SW 1271 (cell line): ENCODE results near the gene INSR.
A peak's percentile ranks its signal among the peaks of the same experiment; 100 is the strongest.
"Not testable (repeated sequence)": the region's sequence is repeated elsewhere in the genome, so short reads cannot be mapped to it uniquely, and the experiment has no call there.

Experiments
- DNase-seq, 2 experiments: peaks; one replicate each; lab custom pipeline; 2025; lab: John Stamatoyannopoulos, UW

INSR gene

DNA sequence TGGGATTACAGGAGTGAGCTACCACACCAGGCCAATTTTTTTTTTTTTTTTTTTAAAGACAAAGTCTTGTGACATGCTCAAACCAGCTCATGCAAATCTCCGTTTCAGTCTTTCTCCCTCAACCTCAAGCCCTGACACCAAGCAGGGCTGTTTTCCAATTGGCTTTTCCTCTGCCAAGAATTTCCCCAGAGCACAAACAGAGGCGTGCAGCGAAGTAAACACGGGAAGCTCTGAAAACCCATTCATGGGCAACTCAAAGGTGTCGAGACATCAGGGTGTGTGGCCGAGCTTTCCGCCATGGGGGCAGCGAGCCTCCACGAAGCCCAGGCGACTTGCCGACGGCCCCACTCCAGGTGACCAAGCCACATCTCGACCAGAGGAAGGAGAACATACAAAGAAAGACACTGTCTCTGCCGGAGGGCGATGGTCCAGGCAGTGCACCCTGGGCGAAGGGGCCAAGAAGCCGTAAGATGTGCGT lies 70.0 kb downstream of the INSR start:
- DNase-seq, result no peak

DNA sequence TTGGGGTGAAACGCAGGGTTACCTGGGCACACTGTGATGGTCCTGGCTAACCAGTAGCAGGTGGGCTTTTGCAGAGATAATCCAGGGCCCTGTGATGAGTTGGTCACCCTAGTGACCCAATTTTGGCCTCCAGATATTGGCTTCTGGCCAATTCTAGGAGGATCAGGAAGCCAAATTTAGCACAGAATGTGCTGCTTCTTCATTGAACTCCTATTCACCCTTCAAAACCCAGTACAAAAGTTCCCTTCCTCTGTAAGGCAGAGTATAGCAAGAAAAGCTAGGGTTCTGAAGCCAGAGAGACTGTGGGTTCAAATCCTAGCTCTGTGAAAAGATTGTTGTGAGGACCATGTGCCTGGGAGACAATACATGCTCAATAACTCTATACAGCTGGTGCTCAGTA lies 70.8 kb downstream of the INSR start:
- DNase-seq, result no peak

DNA sequence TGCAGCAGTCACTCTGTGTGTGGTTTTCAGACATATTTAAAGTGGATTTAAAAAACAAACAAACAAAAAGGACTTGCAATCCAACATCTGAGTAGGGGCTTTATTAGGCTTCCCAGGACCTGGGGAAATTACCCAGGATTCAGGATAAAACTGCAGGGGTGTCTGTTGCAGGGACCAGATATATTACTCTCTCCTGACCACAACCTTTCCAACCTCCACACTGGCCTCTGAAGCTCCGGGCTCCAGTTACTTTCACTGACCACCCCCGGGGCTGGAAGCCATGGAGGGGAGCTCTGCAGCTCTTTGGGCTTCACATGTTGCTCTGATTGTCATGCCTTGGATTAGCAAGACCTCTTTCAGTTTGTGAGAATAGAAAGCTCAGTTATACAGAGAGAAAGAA lies 75.2 kb downstream of the INSR start:
- DNase-seq, result no peak

- DNase-seq, result no peak
These were observed 76.4 kb downstream of the INSR start for GRCh38 chr19:7217861-7218260.

GRCh38 chr19:7216373-7216902 lies 77.8 kb downstream of the INSR start:
- no peak for DNase-seq

- no peak for DNase-seq
These were observed 79.0 kb downstream of the INSR start for GRCh38 chr19:7215176-7215575.

GRCh38 chr19:7214324-7215089 lies 79.7 kb downstream of the INSR start:
- DNase-seq, result no peak

DNA sequence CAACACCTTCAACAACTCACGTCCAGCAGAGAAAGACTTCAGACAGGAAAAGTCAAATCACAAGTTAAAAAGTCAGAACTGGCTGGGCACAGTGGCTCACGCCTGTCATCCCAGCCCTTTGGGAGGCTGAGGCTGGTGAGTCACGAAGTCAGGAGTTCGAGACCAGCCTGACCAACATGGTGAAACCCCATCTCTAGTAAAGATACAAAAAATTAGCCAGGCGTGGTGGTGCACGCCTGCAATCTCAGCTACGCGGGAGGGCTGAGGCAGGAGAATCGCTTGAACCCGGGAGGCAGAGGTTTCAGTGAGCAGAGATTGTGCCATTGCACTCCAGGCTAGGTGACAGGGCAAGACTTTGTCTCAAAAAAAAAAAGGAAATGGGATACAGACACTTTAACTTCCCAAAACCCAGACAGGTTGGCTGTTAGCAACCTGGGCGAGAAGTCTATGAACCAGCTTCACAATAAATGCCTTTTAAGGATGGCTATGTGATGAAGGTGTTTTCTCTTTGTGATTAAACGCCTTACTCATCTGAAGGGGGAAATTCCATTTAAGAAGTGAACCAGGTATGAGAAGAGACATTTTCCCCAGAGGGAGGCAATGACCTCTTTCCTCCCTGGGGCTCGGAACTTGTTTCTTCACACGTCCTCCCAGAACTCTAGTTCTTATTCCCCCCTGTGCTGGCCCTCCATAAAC lies 80.4 kb downstream of the INSR start:
- DNase-seq, result no peak

- no peak for DNase-seq
These were observed 82.8 kb downstream of the INSR start for GRCh38 chr19:7211191-7211951.

DNA sequence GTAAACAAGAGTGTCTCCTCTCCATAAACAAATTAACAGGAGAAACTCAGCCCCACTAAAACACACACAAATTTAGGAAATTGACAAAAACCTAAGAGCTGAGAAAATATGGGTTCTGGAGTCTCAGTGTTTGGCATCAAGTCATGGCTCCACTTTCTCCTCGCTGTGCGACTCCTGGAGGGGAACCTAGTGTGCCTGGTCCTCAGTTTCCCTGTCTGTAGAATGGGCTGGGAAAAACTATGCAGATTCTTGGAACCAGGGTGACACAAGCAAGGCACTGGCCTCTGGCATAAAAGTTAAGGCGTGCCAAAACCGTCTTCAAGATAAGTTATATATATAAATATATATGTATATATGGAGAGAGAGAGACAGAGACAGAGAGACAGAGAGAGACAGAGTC lies 83.9 kb downstream of the INSR start:
- no peak for DNase-seq

DNA sequence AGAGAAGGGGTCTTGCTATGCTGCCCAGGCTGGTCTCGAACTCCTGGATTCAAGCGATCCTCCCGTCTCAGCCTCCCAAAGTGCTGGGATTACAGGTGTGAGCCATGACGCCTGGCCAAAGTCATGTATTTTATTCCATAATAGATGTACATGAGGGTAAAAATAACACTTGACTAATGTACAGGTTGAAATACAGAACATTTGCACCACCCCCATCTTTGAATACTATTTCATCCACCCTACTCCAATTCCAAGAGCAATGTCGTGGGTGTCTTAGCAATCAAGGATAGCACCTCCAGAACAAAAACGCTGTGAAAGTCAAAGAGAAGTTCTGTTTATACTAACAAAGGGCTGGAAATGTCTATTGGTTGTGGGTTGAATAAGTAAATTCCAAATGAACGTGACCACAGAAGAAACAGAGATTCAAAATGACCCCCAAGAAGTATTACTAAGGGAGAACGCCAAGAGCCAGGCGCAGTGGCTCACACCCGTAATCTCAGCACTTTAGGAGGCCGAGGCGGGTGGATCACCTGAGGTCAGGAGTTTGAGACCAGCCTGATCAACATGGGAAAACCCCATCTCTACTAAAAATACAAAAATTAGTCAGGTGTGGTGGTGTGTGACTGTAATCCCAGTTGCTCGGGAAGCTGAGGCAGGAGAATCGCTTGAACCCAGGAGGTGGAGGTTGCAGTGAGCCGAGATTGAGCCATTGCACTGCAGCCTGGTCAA lies 84.5 kb downstream of the INSR start:
- DNase-seq, result not testable (repeated sequence)

DNA sequence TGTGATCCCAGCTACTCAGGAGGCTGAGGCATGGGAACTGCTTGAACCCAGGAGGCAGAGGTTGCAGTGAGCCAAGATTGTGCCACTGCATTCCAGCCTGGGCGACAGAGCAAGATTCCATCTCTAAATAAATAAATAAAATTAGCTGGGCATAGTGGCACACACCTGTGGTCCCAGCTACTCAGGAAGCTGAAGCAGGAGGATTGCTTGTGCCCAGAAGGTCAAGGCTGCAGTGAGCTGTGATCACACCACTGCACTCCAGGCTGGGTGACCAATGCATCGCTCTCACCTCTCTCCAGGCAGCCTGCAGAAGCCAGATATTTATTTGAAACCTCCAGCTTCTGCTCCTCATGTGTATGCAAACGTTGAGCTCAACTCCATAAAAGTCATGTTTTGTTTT lies 85.2 kb downstream of the INSR start:
- DNase-seq, result not testable (repeated sequence)

GRCh38 chr19:7203332-7203731 lies 90.9 kb downstream of the INSR start:
- DNase-seq, result no peak

DNA sequence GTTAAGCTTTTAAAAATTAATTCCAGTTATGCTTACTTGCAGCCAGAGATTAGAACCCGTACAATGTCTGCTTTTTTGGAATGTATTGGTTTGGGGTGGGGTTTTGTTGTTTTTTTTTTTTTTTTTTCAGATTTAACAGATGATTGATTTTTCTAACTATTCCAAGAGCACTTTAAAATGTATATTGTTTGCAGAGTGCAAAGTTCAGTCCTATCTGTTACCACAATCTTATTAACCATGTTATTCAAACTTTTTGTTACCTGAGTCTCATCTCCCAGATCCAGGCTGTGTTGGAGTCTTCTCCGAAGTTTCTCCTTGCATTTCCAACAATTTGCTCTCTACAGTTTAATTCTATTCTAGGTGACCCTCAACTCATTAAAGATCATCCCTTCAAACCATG lies 91.3 kb downstream of the INSR start:
- no peak for DNase-seq

DNA sequence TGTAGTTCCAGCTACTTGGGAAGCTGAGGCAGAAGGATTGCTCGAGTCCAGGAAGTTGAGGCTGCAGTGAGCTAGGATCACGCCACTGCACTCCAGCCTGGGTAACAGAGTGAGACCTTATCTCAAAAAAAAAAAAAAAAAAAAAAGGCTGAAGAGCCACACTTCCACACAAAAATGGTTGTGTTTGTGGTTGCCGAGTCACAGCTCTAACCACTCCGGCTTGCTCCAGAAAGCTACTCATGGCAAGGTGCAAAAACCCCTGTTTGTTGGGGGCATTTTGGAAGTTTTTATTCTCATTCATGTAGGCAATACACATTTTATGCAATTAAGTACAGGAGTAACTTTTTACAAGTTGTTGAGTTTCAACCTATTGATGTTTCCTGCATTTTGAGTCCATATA lies 93.5 kb downstream of the INSR start:
- no peak for DNase-seq

GRCh38 chr19:7199613-7200533 lies 94.3 kb downstream of the INSR start:
- peak in 1 of 2 experiments; percentile 10 for DNase-seq

DNA sequence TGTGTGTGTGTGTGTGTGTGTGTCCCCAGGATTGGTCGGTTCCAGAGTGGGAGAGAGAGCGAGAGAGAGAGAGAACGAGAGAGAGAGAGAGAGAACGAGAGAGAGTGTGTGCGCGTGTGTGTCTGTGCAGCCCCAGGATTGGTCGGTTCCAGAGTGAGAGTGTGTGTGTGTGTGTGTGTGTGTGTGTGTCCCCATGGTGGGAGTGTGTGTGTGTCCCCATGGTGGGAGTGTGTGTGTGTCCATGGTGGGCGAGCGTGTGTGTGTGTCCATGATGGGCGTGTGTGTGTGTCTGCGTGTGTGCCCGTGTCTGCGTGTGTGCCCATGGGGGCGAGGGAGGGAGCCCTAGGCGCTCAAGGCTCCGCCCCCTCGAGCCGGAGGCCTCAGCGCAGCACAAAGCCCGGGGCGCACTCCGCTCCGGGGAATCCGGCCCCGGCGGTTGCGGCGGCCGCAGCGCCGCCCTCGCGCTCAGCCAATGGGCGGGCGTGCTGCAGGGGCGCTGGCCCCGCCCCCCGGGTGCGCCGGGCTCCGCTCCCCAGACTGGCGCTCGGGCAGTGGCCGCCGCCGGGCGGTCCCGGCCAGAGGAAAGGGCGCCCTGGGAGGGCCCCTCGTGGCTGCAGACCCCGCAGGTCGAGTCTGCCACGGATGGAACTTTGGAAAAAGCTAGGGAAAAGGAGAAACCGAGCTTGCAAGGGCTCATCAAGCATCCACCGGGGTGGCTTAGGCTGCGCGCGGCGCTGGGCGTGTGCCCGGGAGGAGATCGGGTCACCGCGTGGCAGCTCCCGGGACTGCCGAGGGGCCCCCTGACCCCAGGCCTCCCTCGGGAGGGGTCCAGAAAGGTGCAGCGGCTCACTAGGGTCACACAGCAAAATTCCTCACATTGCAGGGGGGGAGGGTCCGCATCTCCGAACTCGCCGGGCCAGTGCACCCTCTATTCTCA lies 96.2 kb downstream of the INSR start:
- peak; percentile 64 to 82 for DNase-seq

GRCh38 chr19:7197119-7197759 lies 97.0 kb downstream of the INSR start:
- peak; percentile 70 to 73 for DNase-seq

- DNase-seq, result no peak
These were observed 97.5 kb downstream of the INSR start for GRCh38 chr19:7196763-7197118.
